Measurements from ENCODE around the gene SMARCA2. TPM values are rescaled to one million over a fixed set of nuclear protein-coding genes. Genes with fewer than 3 reads are reported as not detected.
A peak's percentile ranks its signal among the peaks of the same experiment; 100 is the strongest.

Gene SMARCA2
- total RNA-seq, 2 experiments from 2014 or later = 91.3 to 94.0 TPM

- H3K4me1 Mint-ChIP-seq = peaks cover 8% of the 10 kb centered on the region
- DNase-seq = no peak
- no peak overlapping the region for H3K27ac Mint-ChIP-seq
- CTCF ChIA-PET = no interaction called here
- no peak for ATAC-seq
- H3K4me3 Mint-ChIP-seq = no peak overlapping the region
- intact Hi-C loops (cut with DNase I, micrococcal nuclease) = no loop called here
- no peaks in the 10 kb centered on the region for H3K9me3 Mint-ChIP-seq (ENCODE audit: low read depth)
- H3K27me3 Mint-ChIP-seq = no peaks in the 10 kb centered on the region
- H3K36me3 Mint-ChIP-seq (ENCODE audit: low read depth) = peaks cover 24% of the 10 kb centered on the region
- POLR2A ChIA-PET = no interaction called here
Measured at GRCh38 chr9:2174911-2175310, 159.8 kb downstream of the SMARCA2 start.

DNA sequence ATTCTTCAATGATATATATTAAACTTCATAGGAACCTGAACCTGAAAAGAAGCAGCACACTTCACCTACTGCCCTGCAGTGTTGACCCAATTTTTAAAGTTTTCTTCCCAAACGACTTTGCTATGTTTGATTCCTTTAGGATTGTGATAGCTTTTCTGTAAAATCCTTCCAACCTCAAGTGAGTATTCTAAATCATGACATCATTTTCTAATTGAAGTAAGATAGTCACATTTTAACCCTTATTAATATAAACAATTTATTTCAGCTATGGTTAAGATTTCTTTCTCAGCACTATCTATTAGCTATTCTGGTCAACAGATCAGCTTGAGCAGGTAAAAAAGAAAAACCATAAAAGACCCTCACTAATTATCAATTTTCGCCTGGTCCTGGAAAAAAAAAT lies 162.0 kb downstream of the SMARCA2 start:
- DNase-seq (no peak), ATAC-seq (no peak)
- no peak overlapping the region for H3K27ac Mint-ChIP-seq
- POLR2A ChIA-PET = no interaction called here
- CTCF ChIA-PET = interaction anchor here (0.6 to 1.2 kb wide), 2 partner anchors 35 to 210 kb away, joined by 3 to 5 read pairs; no protein-coding TSS in a partner anchor
- intact Hi-C loops (cut with DNase I, micrococcal nuclease) = no loop called here
- peaks cover 8% of the 10 kb centered on the region for H3K4me1 Mint-ChIP-seq
- H3K27me3 Mint-ChIP-seq = no peaks in the 10 kb centered on the region
- peaks cover 15% of the 10 kb centered on the region for H3K36me3 Mint-ChIP-seq (ENCODE audit: low read depth)
- no peaks in the 10 kb centered on the region for H3K9me3 Mint-ChIP-seq (ENCODE audit: low read depth)
- no peak overlapping the region for H3K4me3 Mint-ChIP-seq

- Mint-ChIP-seq H3K4me1 (peaks cover 8% of the 10 kb centered on the region), H3K4me3 (no peak overlapping the region), H3K36me3 (ENCODE audit: low read depth) (peaks cover 8% of the 10 kb centered on the region), H3K27me3 (no peaks in the 10 kb centered on the region), H3K27ac (no peak overlapping the region), H3K9me3 (ENCODE audit: low read depth) (no peaks in the 10 kb centered on the region)
- ATAC-seq (no peak), DNase-seq (no peak)
- POLR2A ChIA-PET = interaction anchor here (0.6 kb wide), 1 partner anchor 11 kb away, joined by 3 read pairs; no protein-coding TSS in a partner anchor
- CTCF ChIA-PET = interaction anchor here (0.7 to 3.7 kb wide), 3 partner anchors 28 to 46 kb away, joined by 3 to 47 read pairs (median 5); no protein-coding TSS in a partner anchor
- intact Hi-C loops (cut with DNase I, micrococcal nuclease) = loop anchor here in 1 of 2 experiments (2.0 kb wide), 1 partner anchor 45 kb away; no protein-coding TSS in a partner anchor
Measured at GRCh38 chr9:2178034-2178734, 163.0 kb downstream of the SMARCA2 start.

- Mint-ChIP-seq H3K36me3 (ENCODE audit: low read depth) (peaks cover 17% of the 10 kb centered on the region), H3K4me3 (no peak overlapping the region), H3K27me3 (no peaks in the 10 kb centered on the region), H3K4me1 (peaks cover 3% of the 10 kb centered on the region), H3K27ac (no peak overlapping the region), H3K9me3 (ENCODE audit: low read depth) (no peaks in the 10 kb centered on the region)
- CTCF ChIA-PET = interaction anchor here (0.6 to 3.7 kb wide), 3 partner anchors 19 to 52 kb away, joined by 3 to 47 read pairs (median 3); no protein-coding TSS in a partner anchor
- ATAC-seq (peak; percentile 71), DNase-seq (no peak)
- POLR2A ChIA-PET = no interaction called here
- intact Hi-C loops (cut with DNase I, micrococcal nuclease) = loop anchor here (1.0 to 2.0 kb wide), 2 partner anchors 47 kb away; no protein-coding TSS in a partner anchor
Measured at GRCh38 chr9:2179567-2179966, 164.4 kb downstream of the SMARCA2 start.

- H3K27me3 Mint-ChIP-seq = no peaks in the 10 kb centered on the region
- no peak overlapping the region for H3K4me3 Mint-ChIP-seq
- DNase-seq = no peak
- ATAC-seq = no peak
- intact Hi-C loops (cut with DNase I, micrococcal nuclease) = no loop called here
- no peak overlapping the region for H3K27ac Mint-ChIP-seq
- H3K9me3 Mint-ChIP-seq (ENCODE audit: low read depth) = no peaks in the 10 kb centered on the region
- H3K4me1 Mint-ChIP-seq = no peaks in the 10 kb centered on the region
- ChIA-PET CTCF (interaction anchor here (0.6 to 3.7 kb wide), 3 partner anchors 13 to 52 kb away, joined by 3 to 47 read pairs (median 3); no protein-coding TSS in a partner anchor), POLR2A (no interaction called here)
- peaks cover 16% of the 10 kb centered on the region for H3K36me3 Mint-ChIP-seq (ENCODE audit: low read depth)
Measured at GRCh38 chr9:2180154-2180553, 165.0 kb downstream of the SMARCA2 start.

GRCh38 chr9:2180704-2181103 lies 165.6 kb downstream of the SMARCA2 start:
- intact Hi-C loops (cut with DNase I, micrococcal nuclease) = no loop called here
- Mint-ChIP-seq H3K27ac (no peak overlapping the region), H3K27me3 (no peaks in the 10 kb centered on the region), H3K4me1 (no peaks in the 10 kb centered on the region), H3K9me3 (ENCODE audit: low read depth) (no peaks in the 10 kb centered on the region), H3K36me3 (ENCODE audit: low read depth) (peaks cover 17% of the 10 kb centered on the region), H3K4me3 (no peak overlapping the region)
- ChIA-PET CTCF (interaction anchor here (0.8 to 3.7 kb wide), 8 partner anchors 10 to 145 kb away, joined by 3 to 47 read pairs (median 3); no protein-coding TSS in a partner anchor), POLR2A (no interaction called here)
- no peak for ATAC-seq
- DNase-seq = no peak

- ChIA-PET CTCF (interaction anchor here (0.7 to 3.7 kb wide), 11 partner anchors 9 to 146 kb away, joined by 3 to 47 read pairs (median 3); no protein-coding TSS in a partner anchor), POLR2A (no interaction called here)
- Mint-ChIP-seq H3K27ac (no peak overlapping the region), H3K4me3 (no peak overlapping the region), H3K36me3 (ENCODE audit: low read depth) (peaks cover 23% of the 10 kb centered on the region), H3K4me1 (no peaks in the 10 kb centered on the region), H3K9me3 (ENCODE audit: low read depth) (no peaks in the 10 kb centered on the region), H3K27me3 (no peaks in the 10 kb centered on the region)
- intact Hi-C loops (cut with DNase I, micrococcal nuclease) = no loop called here
- no peak for ATAC-seq
- DNase-seq = peak; percentile 49
Measured at GRCh38 chr9:2181792-2182191, 166.6 kb downstream of the SMARCA2 start.

GRCh38 chr9:2190939-2191608 lies 175.9 kb downstream of the SMARCA2 start:
- intact Hi-C loops (cut with DNase I, micrococcal nuclease) = loop anchor here in 1 of 2 experiments (10.0 kb wide), 1 partner anchor 316 kb away; no protein-coding TSS in a partner anchor
- no peak for ATAC-seq
- no peak overlapping the region for H3K4me3 Mint-ChIP-seq
- H3K27me3 Mint-ChIP-seq = no peaks in the 10 kb centered on the region
- ChIA-PET CTCF (interaction anchor here (0.7 to 1.0 kb wide), 2 partner anchors 10 to 25 kb away, joined by 3 to 4 read pairs; no protein-coding TSS in a partner anchor), POLR2A (no interaction called here)
- peaks cover 13% of the 10 kb centered on the region for H3K4me1 Mint-ChIP-seq
- H3K36me3 Mint-ChIP-seq (ENCODE audit: low read depth) = peaks cover 69% of the 10 kb centered on the region
- H3K9me3 Mint-ChIP-seq (ENCODE audit: low read depth) = no peaks in the 10 kb centered on the region
- peak overlapping the region; percentile 34 for H3K27ac Mint-ChIP-seq
- DNase-seq = no peak

DNA sequence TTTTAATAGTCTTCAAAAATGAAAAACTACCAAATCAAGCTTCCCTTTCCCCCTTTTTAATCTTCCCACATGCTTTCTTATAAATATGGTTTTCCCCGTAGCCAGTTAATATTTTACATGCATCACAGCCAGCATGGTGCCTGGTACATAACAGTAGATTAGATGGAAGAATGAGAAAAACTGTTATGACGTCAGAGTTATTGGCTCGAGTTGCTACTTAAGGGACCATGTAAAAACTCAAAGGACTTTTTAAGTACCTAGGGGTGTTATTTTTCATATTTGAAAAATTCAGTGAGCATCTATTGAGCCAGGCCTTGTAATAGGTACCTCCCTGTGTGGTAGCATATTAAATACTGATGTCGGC lies 176.4 kb downstream of the SMARCA2 start:
- intact Hi-C loops (cut with DNase I, micrococcal nuclease) = loop anchor here in 1 of 2 experiments (10.0 kb wide), 1 partner anchor 317 kb away; no protein-coding TSS in a partner anchor
- CTCF ChIA-PET = interaction anchor here (1.0 kb wide), 1 partner anchor 10 kb away, joined by 4 read pairs; no protein-coding TSS in a partner anchor
- Mint-ChIP-seq H3K27me3 (no peaks in the 10 kb centered on the region), H3K27ac (no peak overlapping the region), H3K36me3 (ENCODE audit: low read depth) (peaks cover 69% of the 10 kb centered on the region), H3K9me3 (ENCODE audit: low read depth) (no peaks in the 10 kb centered on the region), H3K4me3 (no peak overlapping the region), H3K4me1 (peaks cover 13% of the 10 kb centered on the region)
- no peak for ATAC-seq
- DNase-seq = no peak
- POLR2A ChIA-PET = no interaction called here

- intact Hi-C loops (cut with DNase I, micrococcal nuclease) = loop anchor here in 1 of 2 experiments (10.0 kb wide), 1 partner anchor 318 kb away; no protein-coding TSS in a partner anchor
- ChIA-PET POLR2A (no interaction called here), CTCF (interaction anchor here (0.8 to 1.0 kb wide), 2 partner anchors 50 to 64 kb away, joined by 3 to 5 read pairs; no protein-coding TSS in a partner anchor)
- Mint-ChIP-seq H3K27ac (peak overlapping the region; percentile 79), H3K36me3 (ENCODE audit: low read depth) (peaks cover 66% of the 10 kb centered on the region), H3K4me1 (peaks cover 13% of the 10 kb centered on the region), H3K27me3 (no peaks in the 10 kb centered on the region), H3K9me3 (ENCODE audit: low read depth) (peaks cover 2% of the 10 kb centered on the region), H3K4me3 (no peak overlapping the region)
- ATAC-seq (peak; percentile 76), DNase-seq (no peak)
Measured at GRCh38 chr9:2192356-2192979, 177.3 kb downstream of the SMARCA2 start.

GRCh38 chr9:2193552-2193951 lies 178.4 kb downstream of the SMARCA2 start:
- H3K4me3 Mint-ChIP-seq = no peak overlapping the region
- POLR2A ChIA-PET = no interaction called here
- intact Hi-C loops (cut with DNase I, micrococcal nuclease) = loop anchor here in 1 of 2 experiments (10.0 kb wide), 1 partner anchor 319 kb away; no protein-coding TSS in a partner anchor
- ATAC-seq (no peak), DNase-seq (no peak)
- CTCF ChIA-PET = no interaction called here
- H3K9me3 Mint-ChIP-seq (ENCODE audit: low read depth) = peaks cover 5% of the 10 kb centered on the region
- H3K27me3 Mint-ChIP-seq = no peaks in the 10 kb centered on the region
- H3K27ac Mint-ChIP-seq = peak overlapping the region; percentile 7
- H3K36me3 Mint-ChIP-seq (ENCODE audit: low read depth) = peaks cover 72% of the 10 kb centered on the region
- H3K4me1 Mint-ChIP-seq = peaks cover 13% of the 10 kb centered on the region

All from activated CD4-positive, alpha-beta T cell treated with anti-CD3 and anti-CD28 coated beads for 36 hours (primary cell).